Coronary artery (tissue), 2 donors: ENCODE data around the gene AFF4.

ENCODE experiments used
- DNase-seq: peaks from one replicate; pipeline ENCODE4 v3.0.0-alpha.2; 2017; ENCODE audit warnings: low spot score
- H3K27ac ChIP-seq, 2 donors: fragments of 200-600 bp; sonication (generic); one replicate each; pipeline ENCODE4 v1.5.1; 2016 to 2019
- H3K4me3 ChIP-seq: fragments of 200-600 bp; sonication (generic); 2 replicates; pipeline ENCODE4 v1.5.1; 2016; ENCODE audit warnings: mild to moderate bottlenecking, moderate library complexity
- TF ChIP-seq, protein P1 (sequence below): fragments of 200-600 bp; sonication (generic); IDR thresholded peaks from one replicate; pipeline ENCODE4 v1.5.1; 2019; ENCODE audit warnings: antibody characterized with exemption

Gene AFF4

DNA sequence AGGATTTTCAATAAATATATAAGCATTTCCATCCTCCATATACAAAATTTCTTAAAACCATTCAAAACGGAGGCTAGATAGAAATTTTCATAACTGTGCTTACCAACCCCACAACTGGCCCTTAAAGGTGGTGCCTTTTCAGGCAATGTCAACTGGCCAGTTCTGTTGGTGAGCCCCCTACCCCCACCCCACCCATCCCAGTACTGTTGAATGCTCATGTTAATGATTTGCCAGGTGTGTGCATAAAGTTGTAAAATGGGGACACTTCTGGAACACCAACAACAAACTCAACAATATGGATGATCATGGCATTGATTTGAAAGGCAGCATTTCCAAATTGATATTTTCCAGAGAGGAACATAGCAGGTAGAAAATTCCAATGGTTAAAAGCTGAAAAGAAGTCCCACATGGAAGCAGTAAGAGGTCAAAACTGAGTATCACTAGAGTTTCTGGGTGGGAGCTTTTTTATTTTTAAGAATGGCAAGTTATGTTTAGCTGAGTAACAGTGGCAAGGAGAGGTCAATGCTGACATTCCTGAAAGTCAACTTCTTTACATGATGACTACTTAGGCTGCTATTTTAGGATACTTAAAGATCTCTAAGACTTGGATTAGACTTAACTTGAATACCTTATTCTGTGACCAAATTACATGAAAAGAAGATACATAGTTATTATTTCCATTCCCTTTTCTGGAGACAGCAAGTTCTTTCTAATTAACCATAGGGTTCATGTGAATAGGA is 87.2 kb downstream of the AFF4 start:
- no peak overlapping the region for H3K4me3 ChIP-seq
- no peak overlapping the region for H3K27ac ChIP-seq
- TF ChIP-seq, protein P1, sequence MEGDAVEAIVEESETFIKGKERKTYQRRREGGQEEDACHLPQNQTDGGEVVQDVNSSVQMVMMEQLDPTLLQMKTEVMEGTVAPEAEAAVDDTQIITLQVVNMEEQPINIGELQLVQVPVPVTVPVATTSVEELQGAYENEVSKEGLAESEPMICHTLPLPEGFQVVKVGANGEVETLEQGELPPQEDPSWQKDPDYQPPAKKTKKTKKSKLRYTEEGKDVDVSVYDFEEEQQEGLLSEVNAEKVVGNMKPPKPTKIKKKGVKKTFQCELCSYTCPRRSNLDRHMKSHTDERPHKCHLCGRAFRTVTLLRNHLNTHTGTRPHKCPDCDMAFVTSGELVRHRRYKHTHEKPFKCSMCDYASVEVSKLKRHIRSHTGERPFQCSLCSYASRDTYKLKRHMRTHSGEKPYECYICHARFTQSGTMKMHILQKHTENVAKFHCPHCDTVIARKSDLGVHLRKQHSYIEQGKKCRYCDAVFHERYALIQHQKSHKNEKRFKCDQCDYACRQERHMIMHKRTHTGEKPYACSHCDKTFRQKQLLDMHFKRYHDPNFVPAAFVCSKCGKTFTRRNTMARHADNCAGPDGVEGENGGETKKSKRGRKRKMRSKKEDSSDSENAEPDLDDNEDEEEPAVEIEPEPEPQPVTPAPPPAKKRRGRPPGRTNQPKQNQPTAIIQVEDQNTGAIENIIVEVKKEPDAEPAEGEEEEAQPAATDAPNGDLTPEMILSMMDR = no peak
- no peak for DNase-seq

DNA sequence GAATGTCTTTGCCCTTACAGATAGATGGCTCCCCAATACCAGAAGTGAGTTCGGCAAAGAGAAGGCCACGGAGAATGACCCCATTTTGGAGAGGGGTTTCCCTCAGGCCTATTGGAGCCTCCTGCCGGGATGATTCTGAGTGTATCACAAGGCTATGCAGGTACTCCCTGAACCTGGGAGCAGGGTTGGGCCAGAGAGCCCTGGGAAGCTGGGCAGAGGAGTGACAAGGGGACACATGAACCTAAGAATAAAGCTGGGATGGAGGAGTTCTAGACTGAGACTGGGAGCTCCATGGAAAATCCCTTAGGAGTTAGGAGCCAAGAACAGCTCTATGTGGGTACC is 89.5 kb downstream of the AFF4 start:
- DNase-seq = no peak
- no peak overlapping the region for H3K27ac ChIP-seq
- TF ChIP-seq, protein P1 = no peak
- no peak overlapping the region for H3K4me3 ChIP-seq

DNA sequence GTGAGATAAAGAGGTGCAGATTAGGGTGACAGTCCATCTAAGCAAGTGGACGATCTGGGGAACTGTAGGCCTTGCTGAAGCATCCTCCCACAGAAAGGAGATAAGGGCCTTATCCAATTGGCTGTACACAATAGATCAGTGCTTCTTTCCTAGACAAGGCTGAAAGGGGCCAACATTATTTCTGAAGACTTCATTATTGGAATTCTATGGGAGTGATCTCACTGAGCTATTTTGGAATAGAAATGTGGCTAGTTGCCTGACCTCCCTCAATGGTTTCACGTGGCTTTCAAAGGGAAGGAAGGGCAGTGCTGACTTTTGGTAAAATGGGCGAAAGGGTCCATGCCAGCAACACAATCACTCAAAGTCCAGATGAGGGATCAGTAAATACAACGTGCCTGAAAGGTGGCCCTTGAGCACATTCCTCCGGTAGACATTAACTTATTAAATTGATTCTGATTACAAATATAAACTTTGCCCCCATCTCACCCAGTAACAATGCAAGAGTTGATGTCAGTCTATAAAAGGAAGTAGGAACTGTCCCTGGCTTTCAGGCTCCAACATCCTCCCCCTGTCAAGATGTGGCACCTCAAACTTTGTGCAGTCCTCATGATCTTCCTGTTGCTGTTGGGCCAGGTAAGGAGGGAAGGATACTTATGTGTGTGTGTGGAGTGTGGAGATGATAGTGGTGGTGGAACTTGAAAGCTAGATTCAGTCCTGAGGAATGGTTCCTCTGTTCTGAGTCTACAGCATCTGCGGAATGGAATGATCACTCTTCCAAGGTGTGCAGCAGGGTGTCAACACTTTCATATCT is 90.1 kb downstream of the AFF4 start, which contains the start of gene LEAP2:
TSS of gene LEAP2 (plus strand) at position 550 of the 811 bp plus-strand sequence. CDS start at position 577, 27 bp downstream.
- Histone ChIP-seq H3K27ac (no peak within 1 kb of the TSS), H3K4me3 (no peak within 1 kb of the TSS)
- TF ChIP-seq, protein P1 = no peak

DNA sequence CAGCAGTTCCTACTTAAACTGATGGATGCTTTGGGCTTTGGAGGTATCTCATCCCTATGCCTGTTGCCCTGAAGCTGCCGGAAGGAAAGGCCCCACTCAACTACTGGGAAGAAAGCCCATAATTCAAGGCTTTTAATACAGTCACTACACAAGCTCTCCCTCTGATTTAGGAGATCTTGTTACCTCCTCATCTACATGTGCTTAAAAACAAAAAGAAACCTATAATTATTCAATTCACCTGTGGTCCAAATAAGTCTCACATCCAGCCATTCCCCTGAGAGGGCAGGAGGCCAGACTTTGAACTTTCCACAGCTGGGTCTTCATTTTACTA is 90.7 kb downstream of the AFF4 start:
- DNase-seq = no peak

More for the DNA sequence above, 90.1 kb downstream of the AFF4 start, which contains the start of gene LEAP2:
- no peak for DNase-seq

DNA sequence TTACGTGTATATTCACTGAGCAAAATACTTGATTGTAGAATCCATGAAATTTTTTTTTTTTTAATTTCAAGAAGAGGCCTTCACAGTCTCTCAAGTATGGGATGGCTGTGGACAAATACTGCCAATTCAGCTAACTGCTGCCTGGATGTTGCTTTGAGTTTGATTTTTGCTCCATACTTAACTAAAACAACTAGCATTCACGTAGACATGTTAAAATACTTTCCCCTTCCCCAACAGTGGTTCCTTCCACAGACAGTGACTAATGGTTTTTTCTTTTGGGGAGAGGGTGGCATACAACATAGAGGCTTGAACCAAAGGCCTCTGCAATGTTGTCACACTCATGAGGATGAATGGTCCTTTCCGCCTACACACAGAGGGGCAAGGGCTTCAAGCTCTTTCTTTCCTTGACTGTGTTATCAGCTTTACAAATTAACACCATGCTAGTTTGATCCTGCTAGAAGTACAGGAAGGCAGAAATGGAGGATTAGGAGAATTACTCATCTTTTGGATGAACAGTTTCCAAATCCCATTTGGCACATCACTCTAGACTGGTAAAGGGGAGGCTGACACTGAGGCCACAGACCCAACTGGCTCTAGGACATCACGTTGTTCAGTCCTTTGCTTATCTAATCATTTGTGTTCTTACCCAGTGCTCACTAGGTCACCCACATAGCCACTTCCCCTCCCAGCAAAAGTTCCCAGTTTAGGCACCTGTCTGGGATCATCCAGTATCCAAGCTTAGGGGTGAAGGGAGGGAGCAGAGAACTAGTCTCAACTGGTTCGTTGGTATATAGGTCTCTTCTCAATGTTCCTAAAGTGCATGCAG is 91.8 kb downstream of the AFF4 start:
- DNase-seq = no peak
- Histone ChIP-seq H3K27ac (no peak overlapping the region), H3K4me3 (no peak overlapping the region)
- TF ChIP-seq, protein P1 = no peak

More for the DNA sequence above, 90.7 kb downstream of the AFF4 start:
- Histone ChIP-seq H3K27ac (no peak overlapping the region), H3K4me3 (no peak overlapping the region)
- TF ChIP-seq, protein P1 = no peak

DNA sequence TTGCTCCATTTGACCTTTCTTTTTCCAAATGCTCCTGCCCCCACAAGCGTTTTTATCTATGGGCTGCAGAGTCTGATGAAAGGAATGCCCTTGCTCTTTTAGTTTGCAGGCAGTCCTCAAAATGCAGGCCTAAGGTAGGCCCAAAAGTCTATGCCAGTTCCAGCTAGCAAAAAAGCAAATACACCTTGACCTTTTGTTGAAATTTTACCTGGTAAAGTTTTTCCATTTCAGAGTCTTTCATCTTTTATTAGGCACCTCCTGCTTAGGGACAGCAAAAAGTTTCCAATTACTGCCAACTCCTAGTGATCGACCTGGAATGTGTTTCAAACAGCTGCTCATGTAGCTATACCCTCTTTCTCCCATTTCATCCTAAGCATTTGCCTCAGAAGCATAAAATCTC is 92.6 kb downstream of the AFF4 start:
- Histone ChIP-seq H3K4me3 (no peak overlapping the region), H3K27ac (no peak overlapping the region)
- TF ChIP-seq, protein P1 = no peak
- DNase-seq = no peak
